Measurements from ENCODE around the gene MTHFD1L.

- no peak for TF ChIP-seq POLR2A (IDR thresholded peaks at IDR 0.05)
- no peak for TF ChIP-seq POLR2AphosphoS5 (IDR thresholded peaks at IDR 0.05)
Measured at GRCh38 chr6:150900049-150900448, 34.5 kb downstream of the MTHFD1L start.
